Smooth muscle cell (in vitro differentiated cells): Measurements from ENCODE around the gene CDH22. TPM values are rescaled to one million over a fixed set of nuclear protein-coding genes. Genes with fewer than 3 reads are reported as not detected.

ENCODE experiments used
- DNase-seq: peaks from one replicate; lab custom pipeline; 2025; ENCODE audit not compliant: unreplicated experiment; lab: John Stamatoyannopoulos, UW
- H2AFZ ChIP-seq: fragments of 200-600 bp; sonication (generic); 2 replicates; pipeline ENCODE4 v1.6.0; 2016; ENCODE audit warnings: antibody characterized with exemption, low read depth, mild to moderate bottlenecking
- H3F3A ChIP-seq: fragments of 200-600 bp; sonication (generic); 2 replicates; pipeline ENCODE4 v1.6.0; 2017; ENCODE audit warnings: antibody characterized with exemption, low read depth
- H3K27ac ChIP-seq: fragments of 200-600 bp; sonication (generic); 2 replicates; pipeline ENCODE4 v1.5.1; 2016; ENCODE audit warnings: low read depth, mild to moderate bottlenecking
- H3K27me3 ChIP-seq: fragments of 200-600 bp; sonication (generic); 2 replicates; pipeline ENCODE4 v1.6.1; 2016; ENCODE audit warnings: low read depth, mild to moderate bottlenecking
- H3K36me3 ChIP-seq: fragments of 200-600 bp; sonication (generic); 2 replicates; pipeline ENCODE4 v1.5.1; 2016; ENCODE audit warnings: low read depth
- H3K4me1 ChIP-seq: fragments of 200-600 bp; sonication (generic); 2 replicates; pipeline ENCODE4 v1.5.1; 2016; ENCODE audit warnings: low read depth
- H3K4me2 ChIP-seq: fragments of 200-600 bp; sonication (generic); 2 replicates; pipeline ENCODE4 v1.6.0; 2016; ENCODE audit warnings: mild to moderate bottlenecking
- H3K4me3 ChIP-seq: fragments of 200-600 bp; sonication (generic); 2 replicates; pipeline ENCODE4 v1.5.1; 2016; ENCODE audit warnings: mild to moderate bottlenecking
- H3K79me2 ChIP-seq: fragments of 200-600 bp; sonication (generic); 2 replicates; pipeline ENCODE4 v1.6.0; 2016; ENCODE audit warnings: low read depth, mild to moderate bottlenecking
- H3K9ac ChIP-seq: fragments of 200-600 bp; sonication (generic); 2 replicates; pipeline ENCODE4 v1.6.0; 2016; ENCODE audit warnings: low read depth
- H3K9me3 ChIP-seq: fragments of 200-600 bp; sonication (generic); replicated peaks from 2 replicates; pipeline ENCODE4 v1.5.1; 2016; ENCODE audit warnings: low read depth
- H4K20me1 ChIP-seq: fragments of 200-600 bp; sonication (generic); 2 replicates; pipeline ENCODE4 v1.6.0; 2016; ENCODE audit warnings: low read depth
- CTCF ChIP-seq: fragments of 200-600 bp; sonication (generic); IDR thresholded peaks from 2 replicates; pipeline ENCODE4 v1.5.1; 2017; ENCODE audit warnings: borderline replicate concordance, mild to moderate bottlenecking, antibody characterized with exemption; ENCODE audit not compliant: insufficient read depth, poor library complexity, severe bottlenecking
- WGBS: methylation state at CpG from one replicate; pipeline ENCODE4 v1.1.7; 2016; ENCODE audit warnings: low lambda C conversion rate; 5-methylcytosine and 5-hydroxymethylcytosine counted together
- polyA plus RNA-seq: library from polyadenylated mRNA; unstranded; fragments of >200 nt; fragmentation: Nextera tagmentation; extraction: Ambion mirVana; gene quantifications from 2 replicates; pipeline ENCODE4 v1.2.1, GENCODE V29; 2016
- total RNA-seq: library from RNA; depleted of rRNA; stranded (reverse); fragments of >200 nt; gene quantifications from 2 replicates; pipeline ENCODE4 v1.2.3, GENCODE V29; 2014

The CDH22 gene
- total and polyA plus RNA-seq, 2 experiments from 2014 or later, result not detected

- no peak overlapping the region for H3K4me3 ChIP-seq
- no peaks in the 10 kb centered on the region for H3K9me3 ChIP-seq
- DNase-seq, result no peak
- H3K4me2 ChIP-seq, result no peak overlapping the region
- no peak overlapping the region for H3K27ac ChIP-seq
- no peaks in the 10 kb centered on the region for H3K4me1 ChIP-seq
- no peaks in the 10 kb centered on the region for H3K36me3 ChIP-seq
- 89% methylated on average over 13 of the region's 13 CpGs for WGBS
- H3K9ac ChIP-seq, result no peak overlapping the region
- no peaks in the 10 kb centered on the region for H4K20me1 ChIP-seq
- no peaks in the 10 kb centered on the region for H3K79me2 ChIP-seq
- peaks cover 24% of the 10 kb centered on the region for H3K27me3 ChIP-seq
- H3F3A ChIP-seq, result no peaks in the 10 kb centered on the region
- no peak for TF ChIP-seq CTCF
- no peak overlapping the region for H2AFZ ChIP-seq
Observed at GRCh38 chr20:46182276-46183200, 125.8 kb downstream of the CDH22 start.

DNA sequence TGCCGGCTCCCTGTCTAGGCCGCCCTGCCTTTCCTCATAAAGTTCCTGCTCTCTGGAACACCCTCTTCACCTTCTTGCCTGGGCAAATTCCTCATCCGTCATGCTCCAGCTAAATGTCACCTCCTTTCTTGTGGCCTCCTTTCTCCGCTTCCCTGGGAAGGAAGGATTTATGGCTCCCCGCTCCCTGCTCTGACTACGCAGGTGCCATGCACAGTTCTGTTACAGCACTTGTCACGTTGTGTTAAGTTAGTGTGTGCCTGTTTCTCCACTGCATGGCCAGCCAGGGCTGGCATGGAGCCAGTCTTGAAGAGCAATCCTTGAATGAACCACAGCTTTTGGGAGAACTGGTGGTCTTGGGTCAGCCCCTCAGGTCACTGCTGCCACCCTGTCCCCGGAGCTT, 128.4 kb downstream of the CDH22 start:
- no peaks in the 10 kb centered on the region for H4K20me1 ChIP-seq
- no peaks in the 10 kb centered on the region for H3K4me1 ChIP-seq
- H3K9me3 ChIP-seq, result no peaks in the 10 kb centered on the region
- TF ChIP-seq CTCF, result no peak
- H3K9ac ChIP-seq, result no peak overlapping the region
- H3K79me2 ChIP-seq, result no peaks in the 10 kb centered on the region
- no peak for DNase-seq
- no peak overlapping the region for H2AFZ ChIP-seq
- no peaks in the 10 kb centered on the region for H3K36me3 ChIP-seq
- peaks cover 43% of the 10 kb centered on the region for H3K27me3 ChIP-seq
- H3F3A ChIP-seq, result no peaks in the 10 kb centered on the region
- no peak overlapping the region for H3K4me3 ChIP-seq
- no peak overlapping the region for H3K4me2 ChIP-seq
- H3K27ac ChIP-seq, result no peak overlapping the region
- 81% methylated on average over 8 of the region's 8 CpGs for WGBS

DNA sequence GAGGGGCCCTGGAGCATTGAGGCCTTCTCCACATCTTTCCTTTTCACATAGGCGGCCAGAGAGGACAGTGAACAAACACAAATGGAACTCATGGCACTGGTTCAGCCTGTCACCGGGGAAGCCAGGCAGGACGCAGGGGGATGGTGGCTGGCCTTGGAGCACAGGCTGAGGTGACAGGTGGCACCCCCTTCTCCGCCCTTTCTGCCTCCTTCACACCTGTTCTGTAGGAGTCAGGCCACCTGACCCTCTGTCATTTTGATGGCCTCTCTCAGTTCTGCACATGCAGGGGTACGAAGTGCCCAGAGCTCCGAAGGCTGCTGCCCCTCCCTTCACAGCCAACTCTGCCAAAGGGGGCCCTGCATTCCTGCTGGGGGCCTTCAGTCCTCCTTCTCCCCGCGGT, 129.4 kb downstream of the CDH22 start:
- TF ChIP-seq CTCF, result no peak

More for the DNA sequence above, 129.4 kb downstream of the CDH22 start:
- Histone ChIP-seq H3K79me2 (no peaks in the 10 kb centered on the region), H3K36me3 (no peaks in the 10 kb centered on the region), H4K20me1 (no peaks in the 10 kb centered on the region), H3K27ac (no peak overlapping the region), H3K9ac (no peak overlapping the region), H3K4me2 (no peak overlapping the region), H3K27me3 (peaks cover 50% of the 10 kb centered on the region), H2AFZ (no peak overlapping the region), H3K4me3 (no peak overlapping the region), H3F3A (no peaks in the 10 kb centered on the region), H3K9me3 (no peaks in the 10 kb centered on the region), H3K4me1 (no peaks in the 10 kb centered on the region)
- 91% methylated on average over 8 of the region's 8 CpGs for whole genome bisulfite sequencing
- no peak for DNase-seq
